CD1c-positive myeloid dendritic cell (primary cell): ENCODE data around the gene FCN3.

Experiments used
- DNase-seq: peaks from one replicate; pipeline ENCODE4 v3.0.0-alpha.2; 2016; ENCODE audit errors: extremely low spot score

FCN3 gene

DNA sequence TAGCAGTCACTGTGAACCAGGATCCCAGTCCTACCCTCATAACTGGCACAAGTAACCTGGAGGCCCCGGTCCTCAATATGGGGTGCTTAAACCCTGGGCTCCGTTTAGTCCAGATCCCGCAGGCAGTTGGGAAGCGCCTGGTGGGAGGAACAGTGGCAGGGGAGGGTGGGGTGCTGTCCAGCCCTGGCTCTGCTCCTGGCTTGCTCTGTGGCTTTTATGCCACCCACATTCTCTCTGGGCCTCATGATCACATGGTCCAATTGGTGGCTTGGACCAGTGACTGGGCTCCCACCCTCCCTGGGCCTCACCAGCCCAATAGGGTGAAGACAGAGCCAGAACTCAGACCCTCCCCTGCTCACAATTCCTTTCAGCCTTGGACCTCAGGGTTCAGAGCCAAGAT lies 5.6 kb upstream of the FCN3 start:
- DNase-seq: no peak

DNA sequence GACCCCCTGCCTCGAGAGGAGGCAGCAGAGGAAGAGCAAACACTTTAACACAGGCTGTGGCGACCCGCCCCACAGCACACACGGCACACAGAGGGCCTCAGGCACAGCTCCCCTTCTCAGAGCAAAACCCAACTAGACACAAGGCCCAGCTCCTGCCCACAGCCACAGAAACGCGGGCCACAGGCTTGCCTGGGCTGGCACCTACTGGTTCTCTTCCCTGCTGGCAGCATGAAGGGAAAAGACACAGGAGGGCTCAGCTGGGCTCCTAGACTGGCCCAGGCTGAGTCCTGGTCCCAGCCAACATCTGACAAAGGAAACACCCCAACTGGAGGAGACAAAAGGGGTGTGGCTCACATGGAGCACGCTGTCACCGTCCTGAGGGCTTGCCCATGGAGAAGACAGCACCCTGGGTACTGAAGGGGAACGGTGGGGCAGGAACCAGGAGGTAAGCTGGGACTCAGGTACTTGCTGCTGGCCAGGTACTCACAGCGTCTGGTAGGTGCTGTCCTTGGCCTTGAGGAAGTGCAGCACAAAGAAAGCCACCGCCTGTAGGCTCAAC lies 5.0 kb upstream of the FCN3 start:
- DNase-seq: no peak

DNA sequence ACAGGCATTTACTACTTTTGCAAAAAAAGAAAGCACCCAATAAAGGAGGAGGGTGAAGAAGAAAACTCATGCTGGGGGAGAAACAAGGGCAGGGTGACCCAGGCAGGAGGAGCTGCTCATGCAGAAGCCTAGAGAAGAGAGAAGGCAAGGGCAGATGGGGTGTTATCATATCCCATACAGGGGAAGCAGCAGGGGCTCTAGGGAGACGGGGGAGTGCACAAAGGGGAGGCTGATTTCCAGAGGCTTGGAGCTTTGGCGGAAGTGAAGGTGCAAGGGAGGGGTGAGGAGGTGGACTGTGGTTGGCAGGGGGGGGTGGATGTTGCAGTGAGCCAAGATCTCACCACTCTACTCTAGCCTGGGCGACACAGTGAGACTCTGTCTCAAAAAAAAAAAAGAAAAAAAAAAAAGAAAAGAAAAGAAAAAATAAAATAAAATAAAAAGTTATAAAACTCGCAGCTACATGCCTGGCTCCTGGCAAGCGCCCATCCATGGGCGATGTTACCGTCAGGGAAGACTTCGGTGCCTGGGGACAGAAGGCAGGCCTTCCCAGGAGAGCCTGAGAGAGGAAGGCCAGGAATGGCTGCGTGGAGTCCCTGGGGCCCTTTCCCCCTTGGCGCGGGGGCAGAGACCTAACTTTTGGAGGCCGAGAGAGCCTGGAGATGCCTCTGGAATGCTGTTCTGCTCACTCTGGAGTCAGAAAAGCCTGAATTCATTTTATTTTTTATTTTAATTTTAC lies 3.3 kb upstream of the FCN3 start:
- DNase-seq: no peak

DNA sequence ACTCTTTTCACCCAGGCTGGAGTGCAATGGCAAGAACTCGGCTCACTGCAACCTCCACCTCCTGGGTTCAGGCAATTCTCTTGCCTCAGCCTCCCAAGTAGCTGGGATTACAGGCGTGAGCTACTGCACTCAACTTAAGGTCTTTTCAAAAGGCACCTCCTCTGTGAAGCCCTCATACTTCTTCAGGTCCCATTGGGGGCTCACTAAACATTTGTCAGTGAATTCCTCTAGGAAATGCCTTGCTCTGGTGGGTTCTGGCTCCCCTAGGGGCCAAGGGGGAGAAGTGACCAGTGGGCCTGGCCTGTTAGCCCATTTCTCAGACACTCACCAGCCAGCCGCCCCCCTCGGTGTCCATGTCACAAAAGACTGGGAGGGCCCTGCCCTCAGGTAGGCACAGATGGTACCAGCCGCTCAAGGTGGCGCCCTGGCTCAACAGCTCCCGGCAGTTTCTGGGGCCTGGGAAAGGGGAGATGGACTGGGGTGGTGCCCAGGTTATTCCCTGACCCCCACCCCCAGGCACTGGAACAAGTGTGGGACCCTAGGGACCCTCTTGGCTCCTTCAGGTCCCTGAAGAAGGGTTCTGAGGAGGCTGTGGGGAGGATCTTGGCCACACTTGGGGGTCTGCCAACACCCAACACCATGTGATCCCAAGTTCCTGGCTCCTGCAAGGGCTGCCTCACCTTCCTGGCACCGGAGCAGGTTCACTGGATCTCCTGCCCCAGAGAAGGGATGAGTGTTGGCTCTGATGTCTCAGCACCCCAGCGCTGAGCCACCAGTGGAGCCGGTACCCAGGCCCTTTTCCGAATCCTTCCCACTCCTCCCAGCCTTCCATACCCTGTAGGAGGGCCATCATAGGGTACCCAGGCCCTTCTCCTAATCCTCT lies 1.6 kb downstream of the FCN3 start:
- DNase-seq: no peak

DNA sequence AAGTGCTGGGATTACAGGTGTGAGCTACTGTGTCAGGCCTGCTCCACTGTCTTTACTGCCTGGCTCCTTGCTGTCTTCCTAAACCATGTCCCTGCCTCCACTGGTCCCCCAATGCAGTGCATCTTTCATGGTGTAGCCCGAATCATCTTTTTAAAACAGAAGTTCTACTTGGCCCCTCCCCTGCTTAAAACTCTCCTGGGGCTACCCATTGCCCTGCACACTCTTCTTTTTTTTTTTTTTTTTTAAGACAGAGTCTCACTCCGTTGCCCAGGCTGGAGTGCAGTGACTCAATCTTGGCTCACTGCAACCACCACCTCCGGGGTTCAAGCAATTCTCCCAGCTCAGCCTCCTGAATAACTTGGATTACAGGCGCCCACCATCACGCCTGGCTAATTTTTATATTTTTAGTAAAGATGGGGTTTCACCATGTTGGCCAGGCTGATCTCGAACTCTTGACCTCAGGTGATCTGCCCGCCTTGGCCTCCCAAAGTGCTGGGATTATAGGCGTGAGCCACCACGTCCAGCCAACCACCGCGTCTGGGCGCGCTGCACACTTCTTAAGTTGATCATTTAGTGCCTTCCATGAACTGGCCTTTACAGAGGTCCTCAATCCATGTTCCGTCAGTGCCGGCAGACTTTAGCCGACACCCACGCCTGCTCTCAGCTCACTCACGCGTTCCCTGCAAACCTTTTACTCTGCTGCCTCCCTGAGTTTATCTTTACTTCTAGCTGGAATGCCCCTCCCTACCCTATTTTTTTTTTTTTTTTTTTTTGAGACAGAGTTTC lies 2.4 kb downstream of the FCN3 start:
- DNase-seq: no peak

DNA sequence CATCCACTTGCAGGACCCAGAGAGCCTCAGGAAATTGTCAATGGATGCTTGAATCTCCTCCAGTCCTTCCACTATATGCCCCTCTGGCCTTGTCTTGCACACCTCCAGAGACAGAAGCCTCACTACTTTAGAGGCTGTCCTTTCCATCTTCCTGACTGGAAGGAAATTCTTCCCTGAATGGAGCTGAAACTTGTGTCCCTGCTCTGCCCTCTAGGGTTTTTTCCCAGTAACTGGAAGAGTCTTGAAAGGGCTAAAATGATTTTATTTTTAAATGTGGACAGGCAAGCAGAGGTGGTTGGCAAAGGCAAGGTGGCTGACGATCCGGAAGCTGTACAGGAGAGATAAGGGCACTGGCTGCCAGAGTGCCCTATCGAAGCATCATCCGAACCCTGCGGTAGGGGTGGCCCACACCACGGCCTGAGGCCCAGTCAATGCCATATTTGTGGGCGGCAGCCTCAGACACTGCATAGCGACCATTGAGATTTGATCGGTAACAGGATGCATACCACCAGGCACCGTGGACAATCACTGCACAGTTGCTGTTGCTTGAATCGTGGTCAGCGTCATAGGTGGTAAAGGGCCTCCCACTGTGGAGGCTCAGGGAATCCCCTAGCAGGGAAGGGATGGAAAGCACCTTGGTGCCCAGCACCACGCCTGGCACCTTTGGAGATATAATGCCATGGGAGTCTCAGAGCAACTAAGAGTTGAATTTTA lies 5.6 kb downstream of the FCN3 start:
- DNase-seq: peak; percentile 15

DNA sequence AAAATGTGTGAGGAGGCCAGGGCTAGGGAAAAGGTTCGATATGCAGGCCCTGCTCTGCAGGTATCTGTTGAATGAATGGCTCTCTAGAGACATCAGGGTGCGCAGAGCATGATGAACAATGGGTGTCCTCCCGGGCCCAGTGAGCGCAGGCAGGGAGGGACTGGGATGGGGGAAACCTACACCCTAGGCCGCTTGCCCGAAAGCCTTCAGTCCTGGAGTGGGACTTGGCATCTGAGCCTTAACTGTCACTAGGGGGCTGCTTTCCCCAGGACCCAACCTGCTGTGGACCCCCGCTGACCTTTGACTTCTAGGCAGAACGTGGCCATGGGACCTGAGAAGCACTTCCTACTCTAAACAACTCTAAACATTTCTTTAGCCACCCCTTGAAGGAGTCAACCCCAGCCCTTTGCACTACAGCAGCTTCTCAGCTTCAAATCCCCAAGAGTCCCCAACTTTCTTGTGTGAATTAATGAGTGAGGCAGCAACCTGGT lies 7.4 kb downstream of the FCN3 start:
- DNase-seq: no peak

DNA sequence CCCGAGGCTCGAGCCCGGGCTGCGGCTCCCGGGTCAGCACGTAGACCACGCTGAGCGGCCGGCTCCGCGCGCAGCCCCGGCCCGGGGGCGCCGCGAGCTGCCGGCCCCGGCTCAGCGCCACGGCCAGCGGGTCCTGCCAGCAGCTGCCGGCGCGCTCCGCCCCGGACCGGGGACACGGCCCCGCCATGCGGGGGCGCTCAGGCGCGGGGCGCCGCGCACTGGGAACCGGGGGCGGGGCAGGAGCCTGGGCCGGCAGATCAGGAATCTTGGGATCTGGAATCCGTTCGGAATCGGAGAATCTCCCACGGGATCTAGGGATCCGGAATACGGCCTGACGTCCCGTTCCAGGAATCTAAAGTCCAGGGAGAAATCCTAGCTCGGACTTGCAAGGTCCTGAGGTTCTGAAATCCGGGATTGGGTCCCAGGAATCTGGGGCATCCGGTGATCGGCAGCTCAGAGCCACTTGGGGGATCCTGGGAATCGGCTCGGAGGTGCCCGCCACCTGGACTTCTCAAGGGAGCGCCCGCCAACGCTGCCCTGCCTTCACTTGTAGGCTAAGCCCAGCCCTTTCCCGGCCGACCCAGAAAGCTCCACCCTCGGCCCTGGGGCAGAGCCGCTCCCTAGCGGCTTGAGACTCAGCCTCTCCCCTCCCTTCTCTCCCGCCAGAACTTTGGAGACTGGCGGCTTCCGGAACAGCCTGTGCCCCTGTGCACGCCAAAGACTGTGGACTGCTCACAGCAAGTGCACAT lies 8.0 kb downstream of the FCN3 start, which contains the start of gene MAP3K6:
TSS of gene MAP3K6 (minus strand) at position 551 of the 749 bp plus-strand sequence. CDS start at position 187, 364 bp downstream.
- DNase-seq: peak; percentile 52

DNA sequence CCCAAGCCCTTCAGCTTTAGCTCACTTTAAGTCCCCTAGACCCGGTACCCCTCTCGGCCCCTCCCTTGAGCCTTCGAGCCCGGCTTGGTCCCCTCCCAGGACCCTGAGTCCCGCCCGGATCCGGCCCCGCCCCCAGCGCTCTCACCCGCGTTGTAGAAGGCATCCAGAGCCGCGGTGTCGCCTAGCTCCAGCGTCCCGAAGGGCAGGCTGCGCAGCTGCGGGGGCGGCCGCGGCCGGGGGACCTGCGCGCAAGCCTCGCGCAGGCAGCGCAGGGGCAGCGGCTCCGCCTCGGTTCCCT lies 8.6 kb downstream of the FCN3 start:
- peak; percentile 85 for DNase-seq

DNA sequence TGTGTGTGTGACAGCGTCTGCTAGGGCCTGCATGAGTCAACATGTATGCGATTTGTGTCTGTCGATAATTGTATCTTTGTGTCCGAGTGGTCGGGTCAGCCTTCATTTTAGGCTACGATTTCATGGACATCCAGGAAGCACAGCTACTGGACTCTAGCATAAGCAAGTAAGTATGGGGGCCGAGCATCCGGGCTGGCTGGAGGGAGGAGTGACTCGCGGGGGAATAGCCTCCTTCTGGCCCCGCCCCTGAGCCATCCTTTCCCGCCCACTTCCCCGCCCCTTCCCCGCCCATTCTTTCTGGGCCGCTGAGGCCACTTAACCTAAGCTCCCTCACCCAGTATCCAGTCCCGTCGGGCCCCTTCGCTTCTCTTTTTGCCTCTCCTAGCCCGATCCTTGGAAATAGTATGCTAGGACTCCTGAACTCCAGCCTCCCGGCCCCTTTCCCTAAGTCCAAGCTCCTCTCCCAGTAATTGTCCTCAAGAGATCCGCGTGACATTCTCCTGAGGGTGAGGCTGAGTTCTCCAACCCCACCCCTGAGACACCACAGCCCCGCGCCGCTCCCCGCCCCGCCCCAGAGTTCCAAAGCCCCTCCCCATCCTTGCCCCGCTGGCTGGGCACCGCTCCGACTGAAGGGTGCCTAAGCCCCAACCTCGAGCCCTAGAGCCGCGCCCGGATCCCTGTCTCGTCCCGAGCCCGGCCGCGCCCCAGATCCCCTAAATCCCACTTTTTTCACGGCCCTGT lies 9.1 kb downstream of the FCN3 start:
- DNase-seq: peak; percentile 88

DNA sequence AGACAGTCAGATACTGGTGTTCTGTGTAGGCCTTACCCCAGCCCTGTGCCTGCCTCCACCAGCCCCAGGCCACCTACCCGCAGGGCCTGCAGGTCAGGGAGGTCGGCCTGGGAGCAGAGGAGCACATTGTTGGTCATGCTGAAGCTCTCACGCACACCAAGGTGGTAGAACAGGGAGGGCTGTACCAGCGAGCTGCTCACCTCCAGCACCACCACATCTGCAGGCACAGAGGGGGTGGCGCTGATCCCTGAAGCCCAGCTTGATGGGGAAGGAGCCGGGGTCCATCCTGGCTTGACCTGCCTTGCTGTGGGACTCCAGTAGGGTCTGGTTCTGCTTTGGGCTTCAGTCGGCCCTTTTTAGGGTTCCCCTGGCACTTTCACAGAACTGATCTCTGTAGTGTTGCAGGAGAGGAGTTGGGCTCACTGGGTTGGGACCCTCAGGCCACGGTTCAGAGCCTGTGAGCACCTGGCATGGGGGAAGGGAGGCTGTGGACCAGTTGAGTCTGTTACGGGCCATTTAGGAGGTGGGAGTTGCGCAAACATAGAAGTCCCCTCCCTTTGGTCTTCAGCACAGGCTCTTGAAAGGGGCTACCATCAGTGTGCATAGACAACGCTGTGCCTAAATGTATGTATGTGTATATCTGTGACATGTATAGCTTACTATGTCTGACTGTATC lies 9.8 kb downstream of the FCN3 start:
- no peak for DNase-seq

DNA sequence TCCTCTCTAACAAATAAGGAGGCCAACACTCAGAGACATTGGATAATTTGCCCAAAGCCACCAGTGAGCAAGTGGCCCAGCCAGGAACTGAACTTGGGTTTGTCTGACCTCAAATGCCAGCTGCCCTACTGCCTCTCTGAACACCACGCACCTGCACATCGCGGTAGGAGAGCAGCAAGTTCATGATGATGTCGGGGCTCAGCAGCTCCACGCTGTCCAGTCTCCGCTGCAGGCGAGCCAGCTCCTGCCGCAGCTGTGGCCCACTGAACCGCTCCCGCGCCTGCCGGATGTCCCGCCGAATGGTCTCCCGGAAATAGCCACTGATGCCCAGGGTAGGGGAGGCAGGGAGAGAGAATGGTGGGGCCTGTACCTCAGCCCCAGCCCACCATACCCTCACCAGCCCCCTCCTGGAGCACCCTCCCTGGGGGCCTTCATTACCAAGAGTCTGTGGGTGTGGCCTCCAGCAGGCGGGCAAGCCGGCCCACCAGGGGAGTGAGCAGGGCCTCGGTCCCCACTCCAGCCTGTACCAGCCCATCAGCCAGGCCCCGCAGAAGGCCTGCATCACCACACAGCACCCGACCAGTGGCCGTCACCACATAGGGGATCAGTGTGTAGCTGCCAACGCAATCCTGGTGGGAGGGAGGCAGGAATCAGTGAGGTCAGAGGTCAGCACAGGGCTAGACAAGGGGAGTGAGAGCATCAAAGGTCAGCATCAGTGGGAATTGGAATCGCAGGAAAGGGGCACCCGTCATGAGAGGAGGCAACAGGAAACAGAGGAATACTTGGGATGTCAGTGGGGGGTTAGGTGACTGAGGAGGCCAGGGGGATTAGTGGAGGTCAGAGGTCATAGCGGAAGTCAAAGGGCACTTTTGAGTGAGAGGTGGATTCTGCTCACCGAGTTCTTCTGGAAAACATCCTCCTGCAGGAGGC lies 10.6 kb downstream of the FCN3 start:
- no peak for DNase-seq

DNA sequence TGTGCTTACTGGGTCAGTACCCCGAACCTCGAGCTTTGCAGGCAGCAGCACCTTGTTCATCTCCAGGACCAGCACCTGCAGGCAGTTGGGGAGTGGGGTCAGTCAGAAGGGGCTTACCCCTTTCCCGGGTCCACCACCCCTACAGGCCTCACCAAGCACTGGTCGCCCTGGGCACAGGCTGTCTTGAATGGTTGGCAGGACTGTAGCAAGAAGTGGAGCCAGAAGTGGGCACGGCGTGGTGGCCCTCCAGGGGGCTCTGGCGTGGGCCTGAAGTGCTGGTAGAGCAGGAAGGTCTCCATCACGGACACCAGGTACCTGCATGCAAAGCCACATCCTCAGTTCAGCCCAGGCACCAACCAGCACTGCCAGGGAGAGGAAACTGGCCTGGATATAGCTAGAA lies 13.1 kb downstream of the FCN3 start:
- DNase-seq: no peak

DNA sequence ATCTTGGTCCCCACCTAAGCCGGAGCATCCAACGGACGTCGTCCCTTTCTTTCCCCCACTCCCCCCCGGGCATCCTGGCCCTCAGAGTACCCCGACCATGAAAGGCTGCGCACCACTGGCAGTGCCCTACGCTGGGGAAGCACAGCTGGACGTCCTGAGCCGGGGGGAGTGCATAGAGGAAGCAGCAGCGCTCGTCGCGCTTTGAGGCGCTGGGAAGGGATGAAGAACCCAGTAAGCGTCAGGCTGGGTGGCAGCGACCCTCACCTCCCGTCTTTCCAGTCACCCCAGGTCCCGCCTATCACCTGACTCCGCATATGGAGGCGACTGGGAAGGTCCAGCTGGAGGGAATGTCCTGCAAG lies 13.6 kb downstream of the FCN3 start:
- DNase-seq: no peak

DNA sequence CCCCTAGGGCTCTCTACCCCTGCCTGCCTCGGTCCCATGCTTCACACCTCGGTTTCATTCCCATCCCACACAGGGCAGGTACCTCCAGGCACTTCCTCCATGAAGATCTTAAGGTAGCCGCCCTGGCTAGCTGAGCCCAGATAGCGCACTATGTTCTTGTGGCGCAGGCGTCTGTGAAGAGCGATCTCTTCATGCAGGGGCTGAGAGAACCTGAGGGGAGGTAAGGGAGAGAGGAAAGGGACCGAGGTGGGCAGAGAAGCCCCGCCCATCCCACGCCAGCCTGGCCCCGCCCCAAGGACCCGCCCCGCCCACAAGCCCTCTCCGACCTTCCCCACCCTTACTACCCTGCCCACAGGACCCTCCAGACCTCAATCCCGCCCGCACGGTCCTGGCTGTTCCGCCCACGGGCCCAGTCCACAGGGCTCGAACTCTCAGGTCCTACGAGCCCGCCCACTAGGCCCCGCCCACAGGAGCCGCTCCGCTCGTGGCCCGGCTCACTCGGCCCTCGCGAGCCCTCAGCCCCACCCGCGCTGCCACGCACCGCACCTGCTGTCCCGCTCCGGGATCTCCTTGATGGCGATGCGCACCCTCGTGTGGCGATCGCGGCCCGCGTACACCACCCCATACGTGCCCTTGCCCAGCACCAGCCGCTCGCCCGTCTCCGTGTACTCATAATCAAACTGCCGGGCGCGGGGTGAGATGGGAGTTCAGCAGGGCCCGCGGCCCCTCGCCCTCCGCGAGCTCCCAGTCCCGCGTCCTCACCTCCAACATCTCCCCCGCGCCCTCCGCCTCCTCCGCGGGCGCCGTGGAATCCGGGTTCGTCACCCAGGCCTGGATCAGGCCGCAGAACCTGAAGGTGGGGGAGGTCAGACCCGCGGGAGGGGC lies 14.2 kb downstream of the FCN3 start:
- DNase-seq: peak; percentile 47

DNA sequence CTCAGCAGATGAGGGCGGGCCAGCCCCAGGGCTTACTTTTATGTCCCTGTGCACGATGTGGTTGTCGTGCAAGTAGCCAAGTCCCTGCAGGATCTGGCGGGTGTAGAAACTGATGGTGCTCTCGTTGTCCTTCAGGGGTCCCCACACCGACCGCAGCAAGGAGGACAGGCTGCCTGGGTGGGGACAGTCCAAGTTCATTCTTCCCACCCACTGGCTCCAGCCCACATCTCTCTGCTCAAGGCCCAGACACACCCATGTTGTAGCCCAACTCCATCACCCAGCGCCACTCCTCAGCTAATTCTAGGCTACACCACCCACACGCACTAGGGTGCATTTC lies 14.8 kb downstream of the FCN3 start:
- DNase-seq: peak; percentile 31

DNA sequence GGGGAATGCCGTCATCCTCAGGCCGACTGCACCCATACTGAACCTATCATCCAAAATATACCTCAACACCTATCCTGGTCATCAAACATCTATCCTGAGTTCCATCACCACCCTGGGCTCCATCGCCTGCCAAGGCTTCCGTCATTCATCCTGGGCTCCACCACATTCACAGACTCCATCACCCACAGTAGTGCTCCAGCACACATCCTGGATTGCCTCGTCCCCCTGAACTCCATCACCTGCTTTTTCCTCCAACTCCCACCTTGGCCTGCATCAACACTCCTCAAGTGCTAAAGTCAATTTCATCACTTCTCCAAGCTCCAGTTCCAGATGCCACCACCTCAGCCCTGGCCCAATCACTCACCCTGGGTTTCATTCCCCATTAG lies 15.7 kb downstream of the FCN3 start:
- no peak for DNase-seq
